SK-N-SH (cell line): ENCODE results near the gene AATF. TPM values are rescaled to one million over a fixed set of nuclear protein-coding genes. Genes with fewer than 3 reads are reported as not detected.

Experiments
- CTCF ChIA-PET: fragments of 300-600, 350-600 bp; formaldehyde crosslinking; extraction: SDS; loops from one replicate; lab custom pipeline; 2021; lab: Yijun Ruan, JAX
- POLR2A ChIA-PET: fragments of 350-600 bp; sonication (Branson Sonifier 250); formaldehyde crosslinking; extraction: SDS; loops from one replicate; lab custom pipeline; 2020; ENCODE audit warnings: antibody characterized with exemption, inconsistent platforms; lab: Yijun Ruan, JAX
- DNase-seq: peaks from one replicate; pipeline ENCODE4 v3.0.0; 2012
- H2AFZ ChIP-seq: fragments of 200-600 bp; sonication (generic); 2 replicates; pipeline ENCODE4 v1.8.1; 2016; ENCODE audit warnings: antibody characterized with exemption, mild to moderate bottlenecking, low read depth
- H3F3A ChIP-seq: fragments of 200-600 bp; sonication (generic); replicated peaks from 2 replicates; pipeline ENCODE3; 2016; ENCODE audit warnings: antibody characterized with exemption, mild to moderate bottlenecking; ENCODE audit not compliant: insufficient read depth
- H3K27ac ChIP-seq, 2 experiments: fragments of 200-500 bp in 1 of 2; fragments of 200-600 bp in 1 of 2; sonication (Bioruptor generic) in 1 of 2; sonication (generic), shearing (Covaris generic) in 1 of 2; 2 replicates each; pipeline versions ENCODE4 v1.5.1 to v1.6.1; 2014 to 2016; ENCODE audit warnings: low read depth in 2 of 2, inconsistent platforms in 1 of 2, low read length in 1 of 2, mild to moderate bottlenecking in 1 of 2, mixed read lengths in 1 of 2
- H3K27me3 ChIP-seq: fragments of 200-600 bp; sonication (generic), shearing (Covaris generic); 2 replicates; pipeline ENCODE4 v1.6.1; 2016; ENCODE audit warnings: mixed run types; ENCODE audit not compliant: insufficient read depth
- H3K36me3 ChIP-seq, 2 experiments: fragments of 200-500 bp in 1 of 2; fragments of 200-600 bp in 1 of 2; sonication (Bioruptor generic) in 1 of 2; sonication (generic) in 1 of 2; replicated peaks in 1 of 2; 2 replicates each; pipeline versions ENCODE3 to v1.5.1; 2014 to 2016; ENCODE audit warnings: low read length in 1 of 2, mild to moderate bottlenecking in 1 of 2; ENCODE audit not compliant: insufficient read depth in 2 of 2, control insufficient read depth in 1 of 2
- H3K4me1 ChIP-seq, 2 experiments: fragments of 200-500 bp in 1 of 2; fragments of 200-600 bp in 1 of 2; sonication (Bioruptor generic) in 1 of 2; sonication (generic), shearing (Covaris generic) in 1 of 2; 2 replicates each; pipeline versions ENCODE4 v1.5.1 to v1.6.1; 2014 to 2016; ENCODE audit warnings: low read depth in 1 of 2, low read length in 1 of 2, mixed run types in 1 of 2; ENCODE audit not compliant: insufficient read depth in 2 of 2, control insufficient read depth in 1 of 2
- H3K4me2 ChIP-seq: fragments of 200-600 bp; sonication (generic), shearing (Covaris generic); 2 replicates; pipeline ENCODE4 v1.6.1; 2017; ENCODE audit warnings: mixed run types
- H3K4me3 ChIP-seq, 2 experiments: fragments of 200-500 bp in 1 of 2; fragments of 200-600 bp in 1 of 2; sonication (Bioruptor generic) in 1 of 2; sonication (generic), shearing (Covaris generic) in 1 of 2; 2 replicates each; pipeline versions ENCODE4 v1.5.1 to v1.8.1; 2014 to 2016; ENCODE audit warnings: low read depth in 2 of 2, inconsistent platforms in 1 of 2, low read length in 1 of 2, mild to moderate bottlenecking in 1 of 2, mixed read lengths in 1 of 2, moderate library complexity in 1 of 2
- H3K79me2 ChIP-seq: fragments of 200-600 bp; sonication (generic); 2 replicates; pipeline ENCODE4 v1.8.1; 2017; ENCODE audit warnings: mild to moderate bottlenecking; ENCODE audit not compliant: insufficient read depth
- H3K9ac ChIP-seq: fragments of 200-600 bp; sonication (generic); 2 replicates; pipeline ENCODE4 v1.6.1; 2017; ENCODE audit warnings: mixed run types
- H3K9me2 ChIP-seq: fragments of 200-600 bp; sonication (generic); 2 replicates; pipeline ENCODE4 v1.6.1; 2017; ENCODE audit warnings: mixed run types
- H3K9me3 ChIP-seq: fragments of 200-600 bp; sonication (generic); 2 replicates; pipeline ENCODE4 v1.6.1; 2017; ENCODE audit warnings: mixed run types, mild to moderate bottlenecking, moderate library complexity
- H4K20me1 ChIP-seq: fragments of 200-600 bp; sonication (generic); 2 replicates; pipeline ENCODE4 v1.6.1; 2017; ENCODE audit warnings: mild to moderate bottlenecking, mixed run types; ENCODE audit not compliant: insufficient read depth
- EP300 ChIP-seq, 2 experiments: IDR thresholded peaks; 2 replicates each; pipeline versions ENCODE4 v1.4.0 to v1.6.1; 2012; ENCODE audit warnings: borderline replicate concordance in 1 of 2, low read depth in 1 of 2, low read length in 1 of 2
- EZH2phosphoT487 ChIP-seq: fragments of 200-600 bp; sonication (generic); IDR thresholded peaks from 2 replicates; pipeline ENCODE4 v1.6.1; 2017; ENCODE audit warnings: low read depth, mixed run types, mild to moderate bottlenecking, antibody characterized with exemption, moderate library complexity, borderline replicate concordance
- FOSL2 ChIP-seq: IDR thresholded peaks from 2 replicates; pipeline ENCODE4 v1.4.0; 2012; ENCODE audit warnings: low read depth, mild to moderate bottlenecking, moderate library complexity, borderline replicate concordance
- FOXJ3 ChIP-seq: sonication (generic); formaldehyde crosslinking; IDR thresholded peaks from 2 replicates; pipeline ENCODE4 v1.5.1; 2020; ENCODE audit warnings: mild to moderate bottlenecking, missing genetic modification reagents
- GABPA ChIP-seq: IDR thresholded peaks from 2 replicates; pipeline ENCODE4 v1.4.0; 2012; ENCODE audit warnings: low read depth, mild to moderate bottlenecking
- GATA2 ChIP-seq: sonication (generic); formaldehyde crosslinking; IDR thresholded peaks from 2 replicates; pipeline ENCODE4 v1.5.0; 2020; ENCODE audit warnings: mild to moderate bottlenecking, missing genetic modification reagents
- JUND ChIP-seq: IDR thresholded peaks from 2 replicates; pipeline ENCODE4 v1.4.0; 2012
- MXI1 ChIP-seq: IDR thresholded peaks from 2 replicates; pipeline ENCODE4 v1.6.1; 2012; ENCODE audit warnings: mild to moderate bottlenecking, low read depth, low read length, improper control_type of control experiment
- NFIC ChIP-seq: IDR thresholded peaks from 2 replicates; pipeline ENCODE4 v1.4.0; 2012; ENCODE audit warnings: borderline replicate concordance
- RAD21 ChIP-seq: IDR thresholded peaks from 2 replicates; pipeline ENCODE4 v1.6.1; 2012; ENCODE audit warnings: mild to moderate bottlenecking, low read length
- SIN3A ChIP-seq: IDR thresholded peaks from 2 replicates; pipeline ENCODE4 v1.6.1; 2012; ENCODE audit warnings: low read depth, mild to moderate bottlenecking, low read length, moderate library complexity, borderline replicate concordance
- TAF1 ChIP-seq: IDR thresholded peaks from 2 replicates; pipeline ENCODE4 v1.6.1; 2012; ENCODE audit warnings: low read depth, mild to moderate bottlenecking, low read length, moderate library complexity, borderline replicate concordance
- TCF12 ChIP-seq: IDR thresholded peaks from 2 replicates; pipeline ENCODE4 v1.4.0; 2012
- TEAD4 ChIP-seq: IDR thresholded peaks from 2 replicates; pipeline ENCODE4 v1.4.0; 2012; ENCODE audit warnings: mild to moderate bottlenecking, borderline replicate concordance; ENCODE audit not compliant: insufficient read depth
- USF1 ChIP-seq: IDR thresholded peaks from 2 replicates; pipeline ENCODE4 v1.4.0; 2012; ENCODE audit warnings: low read depth, borderline replicate concordance
- USF2 ChIP-seq: fragments of 150-350 bp; IDR thresholded peaks from 2 replicates; pipeline ENCODE4 v1.6.1; 2017; ENCODE audit warnings: antibody characterized with exemption, low read length, low read depth, borderline replicate concordance
- ZBTB33 ChIP-seq: IDR thresholded peaks from 2 replicates; pipeline ENCODE4 v1.4.0; 2012; ENCODE audit warnings: low read depth, borderline replicate concordance
- WGBS: methylation state at CpG from one replicate; pipeline ENCODE4 v1.1.6; 2017; ENCODE audit warnings: low lambda C conversion rate; 5-methylcytosine and 5-hydroxymethylcytosine counted together
- polyA plus RNA-seq, 3 experiments: library from polyadenylated mRNA; depleted of rRNA; stranded (reverse); fragments of >200 nt; gene quantifications; 2 replicates each; pipeline ENCODE4 v1.2.3, GENCODE V29; 2012

Gene AATF
- polyA plus RNA-seq, 1 of the 3 experiments (the other 2 are of a cell fraction): 18.8 TPM

- Histone ChIP-seq H3K4me2 (no peak overlapping the region), H3K9me3 (no peaks in the 10 kb centered on the region), H3K27ac (no peak overlapping the region), H3K4me1 (peaks cover 0 to 23% of the 10 kb centered on the region in 2 experiments; a peak in 2 of 4 replicates), H3K4me3 (no peak overlapping the region), H3K9me2 (no peaks in the 10 kb centered on the region), H3F3A (peaks cover 8% of the 10 kb centered on the region), H3K9ac (no peak overlapping the region), H3K79me2 (peaks cover 22% of the 10 kb centered on the region), H4K20me1 (peaks cover 5% of the 10 kb centered on the region; the same call in 1 of the 2 replicates), H2AFZ (no peak overlapping the region), H3K27me3 (peaks cover 65% of the 10 kb centered on the region), H3K36me3 (peaks cover 11 to 12% of the 10 kb centered on the region in 2 experiments)
- TF ChIP-seq USF1 (no peak), TEAD4 (no peak), NFIC (no peak), FOXJ3 (CRISPR knock-in tag) (no peak), MXI1 (no peak), JUND (no peak), USF2 (no peak), EZH2phosphoT487 (no peak), TAF1 (no peak), EP300 (IDR thresholded peaks at IDR 0.05; ENCODE audit: borderline replicate concordance in 1 of 2, low read depth in 1 of 2, low read length in 1 of 2) (no peak), SIN3A (no peak), TCF12 (no peak), GABPA (no peak), FOSL2 (no peak), RAD21 (no peak), ZBTB33 (no peak), GATA2 (CRISPR knock-in tag) (no peak)
- POLR2A ChIA-PET: no interaction called here
- DNase-seq: no peak
- WGBS: 86% methylated on average over 2 of the region's 2 CpGs
- CTCF ChIA-PET: interaction anchor here (1.2 to 1.9 kb wide), 4 partner anchors 13 to 318 kb away, joined by 3 to 7 read pairs (median 4); no protein-coding TSS in a partner anchor
Measured at GRCh38 chr17:36946726-36947091, 2.0 kb upstream of the AATF start.
